Activated gamma-delta T cell treated with Interleukin-2 at 50 U/mL for 16 hours (primary cell): ENCODE data around the gene PCDH10.
"Not testable (repeated sequence)": the region's sequence is repeated elsewhere in the genome, so short reads cannot be mapped to it uniquely, and the experiment has no call there.

Experiments used
- DNase-seq: peaks from one replicate; pipeline ENCODE4 v3.0.0-alpha.2; 2020

The PCDH10 gene

GRCh38 chr4:133240451-133240850, 91.4 kb downstream of the PCDH10 start:
- not testable (repeated sequence) for DNase-seq
